Cardiac fibroblast (primary cell): ENCODE data around the gene MPZL2.

Source experiments
- DNase-seq, 2 donors: peaks; one replicate each; pipeline versions ENCODE4 v3.0.0 to v3.0.0-alpha.2; 2010; ENCODE audit warnings: low read depth in 2 of 2
- H3K4me3 ChIP-seq, 2 donors: replicated peaks in 1 of 2; 1 replicate in 1 of 2; 2 replicates in 1 of 2; pipeline ENCODE4 v1.5.1; 2011; ENCODE audit warnings: low read depth in 2 of 2, low read length in 2 of 2, mild to moderate bottlenecking in 2 of 2, moderate library complexity in 1 of 2
- TF ChIP-seq, protein P1 (sequence below): IDR thresholded peaks from one replicate; pipeline ENCODE4 v1.5.1; 2011; ENCODE audit warnings: low read depth, mild to moderate bottlenecking, low read length, inconsistent platforms

The MPZL2 gene

DNA sequence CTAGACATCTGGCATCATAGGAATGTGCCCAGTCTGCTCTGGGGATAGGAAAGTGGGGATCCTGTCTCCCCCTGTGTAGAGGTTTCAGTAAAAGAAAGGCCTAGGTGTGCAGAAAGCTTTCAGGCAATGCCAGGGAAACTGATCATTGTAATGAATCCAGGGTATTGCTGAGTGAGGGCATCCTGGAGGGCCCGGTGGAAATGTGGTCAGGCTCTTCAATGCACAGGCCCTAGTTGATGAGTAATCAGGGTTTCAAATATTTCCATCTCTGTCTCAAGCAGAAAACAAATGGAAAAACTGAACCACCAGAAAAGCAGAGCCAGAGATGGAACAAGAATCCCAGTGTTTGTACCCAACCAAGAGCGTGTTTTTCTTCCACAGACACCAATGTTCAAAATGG lies 42.5 kb upstream of the MPZL2 start:
- H3K4me3 ChIP-seq, result no peak overlapping the region
- DNase-seq, result no peak
- TF ChIP-seq, protein P1, sequence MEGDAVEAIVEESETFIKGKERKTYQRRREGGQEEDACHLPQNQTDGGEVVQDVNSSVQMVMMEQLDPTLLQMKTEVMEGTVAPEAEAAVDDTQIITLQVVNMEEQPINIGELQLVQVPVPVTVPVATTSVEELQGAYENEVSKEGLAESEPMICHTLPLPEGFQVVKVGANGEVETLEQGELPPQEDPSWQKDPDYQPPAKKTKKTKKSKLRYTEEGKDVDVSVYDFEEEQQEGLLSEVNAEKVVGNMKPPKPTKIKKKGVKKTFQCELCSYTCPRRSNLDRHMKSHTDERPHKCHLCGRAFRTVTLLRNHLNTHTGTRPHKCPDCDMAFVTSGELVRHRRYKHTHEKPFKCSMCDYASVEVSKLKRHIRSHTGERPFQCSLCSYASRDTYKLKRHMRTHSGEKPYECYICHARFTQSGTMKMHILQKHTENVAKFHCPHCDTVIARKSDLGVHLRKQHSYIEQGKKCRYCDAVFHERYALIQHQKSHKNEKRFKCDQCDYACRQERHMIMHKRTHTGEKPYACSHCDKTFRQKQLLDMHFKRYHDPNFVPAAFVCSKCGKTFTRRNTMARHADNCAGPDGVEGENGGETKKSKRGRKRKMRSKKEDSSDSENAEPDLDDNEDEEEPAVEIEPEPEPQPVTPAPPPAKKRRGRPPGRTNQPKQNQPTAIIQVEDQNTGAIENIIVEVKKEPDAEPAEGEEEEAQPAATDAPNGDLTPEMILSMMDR, result no peak

DNA sequence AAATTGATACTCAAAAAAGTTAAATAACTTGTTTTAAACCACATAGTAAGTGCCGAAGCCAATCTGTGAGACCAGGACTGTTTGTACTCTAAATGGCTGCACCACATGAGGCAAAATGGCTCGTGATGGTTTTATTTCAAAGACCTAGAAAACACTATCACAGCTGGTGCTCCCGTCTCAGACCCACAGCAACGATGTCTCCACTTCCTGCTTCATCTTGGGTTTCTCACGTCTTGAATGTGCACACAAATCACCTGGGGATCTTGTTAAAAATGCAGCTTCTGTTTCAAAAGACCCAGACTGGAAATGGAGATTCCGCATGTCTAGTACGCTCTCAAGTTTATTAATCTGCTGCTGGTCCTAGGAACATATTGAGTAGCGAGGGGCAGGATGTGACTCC lies 41.6 kb upstream of the MPZL2 start:
- H3K4me3 ChIP-seq, result no peak overlapping the region
- TF ChIP-seq, protein P1, result no peak
- DNase-seq, result no peak

DNA sequence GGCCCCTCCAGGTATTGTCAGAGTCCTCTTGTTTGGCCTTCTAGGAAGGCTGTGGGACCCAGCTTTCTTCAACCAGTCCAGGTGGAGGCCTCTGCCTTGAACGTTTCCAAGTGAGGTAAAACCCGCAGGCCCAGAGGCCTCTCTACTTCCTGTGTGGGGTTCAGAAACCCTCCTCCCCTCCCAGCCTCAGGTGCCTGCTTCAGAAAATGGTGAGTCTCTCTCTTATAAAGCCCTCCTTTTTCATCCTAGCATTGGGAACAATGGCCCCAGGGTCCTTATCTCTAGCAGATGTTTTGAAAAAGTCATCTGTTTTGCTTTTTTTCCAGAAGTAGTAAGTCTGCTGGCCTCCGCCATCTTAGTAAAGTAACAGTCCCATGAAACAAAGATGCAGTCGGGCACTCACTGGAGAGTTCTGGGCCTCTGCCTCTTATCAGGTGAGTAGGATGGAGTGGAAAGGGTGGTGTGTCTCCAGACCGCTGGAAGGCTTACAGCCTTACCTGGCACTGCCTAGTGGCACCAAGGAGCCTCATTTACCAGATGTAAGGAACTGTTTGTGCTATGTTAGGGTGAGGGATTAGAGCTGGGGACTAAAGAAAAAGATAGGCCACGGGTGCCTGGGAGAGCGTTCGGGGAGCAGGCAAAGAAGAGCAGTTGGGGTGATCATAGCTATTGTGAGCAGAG lies 40.6 kb upstream of the MPZL2 start, which contains the start of gene CD3E:
Gene CD3E, plus strand, starts transcription at position 163 of the 681 bp plus-strand sequence. Its CDS starts 223 bp downstream, at position 386.
- no peak within 1 kb of the TSS for H3K4me3 ChIP-seq
- DNase-seq, result no peak
- TF ChIP-seq, protein P1, result no peak

DNA sequence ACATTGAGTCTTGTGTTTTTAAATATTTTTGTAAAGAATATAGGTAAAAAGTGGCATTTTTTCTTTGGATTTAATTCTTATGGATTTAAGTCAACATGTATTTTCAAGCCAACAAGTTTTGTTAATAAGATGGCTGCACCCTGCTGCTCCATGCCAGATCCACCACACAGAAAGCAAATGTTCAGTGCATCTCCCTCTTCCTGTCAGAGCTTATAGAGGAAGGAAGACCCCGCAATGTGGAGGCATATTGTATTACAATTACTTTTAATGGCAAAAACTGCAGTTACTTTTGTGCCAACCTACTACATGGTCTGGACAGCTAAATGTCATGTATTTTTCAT lies 40.1 kb upstream of the MPZL2 start:
- no peak for DNase-seq
- TF ChIP-seq, protein P1, result no peak
- no peak overlapping the region for H3K4me3 ChIP-seq

DNA sequence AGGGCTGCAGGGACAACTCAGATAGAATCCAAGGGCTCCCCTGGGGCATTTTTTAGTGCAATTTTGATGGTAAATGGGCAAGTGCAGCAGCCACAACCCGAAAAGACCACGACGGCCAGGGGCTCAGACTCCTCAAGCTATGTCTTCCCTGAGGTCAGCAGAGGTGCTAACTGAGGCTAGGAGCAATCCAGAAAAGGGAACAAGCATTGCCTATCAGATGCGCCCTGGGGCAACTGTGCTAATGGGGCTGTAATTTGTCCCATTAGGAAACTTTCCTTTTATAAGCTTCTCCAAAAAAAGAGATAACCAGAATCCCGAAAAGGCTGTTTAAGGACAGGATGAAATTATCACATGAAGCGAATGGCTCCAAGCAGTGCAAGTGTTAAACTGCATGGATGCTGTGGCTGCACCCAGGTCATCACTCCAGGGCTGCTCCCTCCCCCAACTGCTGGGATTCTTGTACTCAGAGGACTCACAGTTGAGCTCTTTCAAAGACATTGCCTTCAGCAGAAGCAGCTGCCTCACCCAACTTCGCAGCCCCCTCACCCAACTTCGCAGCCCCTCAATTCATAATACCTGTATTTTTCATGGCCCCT lies 37.6 kb upstream of the MPZL2 start:
- TF ChIP-seq, protein P1, result no peak
- no peak overlapping the region for H3K4me3 ChIP-seq
- DNase-seq, result no peak

DNA sequence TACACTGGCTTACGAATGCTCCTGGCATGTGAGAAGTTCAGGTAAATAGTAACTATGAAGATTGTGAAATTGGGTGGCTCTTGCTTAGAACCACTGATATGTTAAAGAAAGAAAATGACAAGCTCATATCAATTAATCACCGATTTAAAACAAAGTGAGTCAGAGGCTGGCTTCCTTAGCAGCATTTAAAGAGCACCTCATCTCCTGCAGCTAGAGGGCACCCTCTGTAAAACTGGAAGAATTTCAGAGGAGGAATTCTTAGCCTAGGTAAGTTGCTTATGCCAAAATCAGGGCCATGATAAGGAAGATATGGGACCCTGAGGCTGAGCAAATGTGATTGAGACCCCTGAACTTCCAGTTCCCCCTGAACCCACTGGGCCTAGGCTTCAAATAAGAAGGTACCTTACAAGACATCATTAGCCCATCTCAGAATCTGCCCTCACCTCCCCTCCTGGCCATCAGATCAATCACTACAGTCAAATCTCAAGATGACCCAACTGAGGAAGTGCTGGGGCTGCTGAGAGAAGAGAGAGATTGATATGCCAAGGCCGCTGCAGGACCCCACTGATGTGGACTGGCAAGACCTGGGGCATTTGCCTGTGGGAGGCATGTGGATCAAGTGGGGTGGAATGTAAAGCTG lies 31.8 kb upstream of the MPZL2 start:
- no peak overlapping the region for H3K4me3 ChIP-seq

More for the DNA sequence above, 31.8 kb upstream of the MPZL2 start:
- peak; percentile 27 to 59 for DNase-seq
- TF ChIP-seq, protein P1, result peak; percentile 66
